Panc1 (cell line): ENCODE results near the gene CDADC1. TPM values are rescaled to one million over a fixed set of nuclear protein-coding genes. Genes with fewer than 3 reads are reported as not detected.

ENCODE experiments used
- ATAC-seq: fragments of 200-7000 bp; cut with Tn5 transposase; 2 replicates; pipeline ENCODE4 v1.9.1; 2020; ENCODE audit warnings: mild to moderate bottlenecking, moderate library complexity
- BruUV-seq: library from RNA; stranded (reverse); fragments of 400-500 nt; replicated peaks from 2 replicates; lab custom pipeline; 2021; lab: Mats Ljungman, UMichigan
- CTCF ChIA-PET: fragments of 300-600 bp; sonication (Branson Sonifier 250); formaldehyde crosslinking; loops from one replicate; lab custom pipeline; 2022; ENCODE audit warnings: antibody characterized with exemption; lab: Charles Lee
- POLR2A ChIA-PET: fragments of 300-600 bp; sonication (Branson Sonifier 250); formaldehyde crosslinking; loops from one replicate; lab custom pipeline; 2022; ENCODE audit warnings: antibody characterized with exemption; lab: Charles Lee
- DNase-seq: peaks from one replicate; pipeline ENCODE4 v3.0.0-alpha.2; 2010; ENCODE audit warnings: low read depth, low spot score
- H3K27ac ChIP-seq: 2 replicates; pipeline ENCODE4 v1.5.1; 2011; ENCODE audit warnings: mild to moderate bottlenecking, low read length, inconsistent platforms
- H3K27me3 ChIP-seq: fragments of 200-500 bp; sonication (Bioruptor generic); 2 replicates; pipeline ENCODE4 v1.6.0; 2014; ENCODE audit warnings: low read length, inconsistent platforms; ENCODE audit not compliant: control insufficient read depth, insufficient read depth
- H3K36me3 ChIP-seq: fragments of 200-500 bp; sonication (Bioruptor generic); 2 replicates; pipeline ENCODE4 v1.5.1; 2014; ENCODE audit warnings: inconsistent platforms, mild to moderate bottlenecking, low read length, moderate library complexity; ENCODE audit not compliant: control insufficient read depth, insufficient read depth
- H3K4me1 ChIP-seq: 2 replicates; pipeline ENCODE4 v1.5.1; 2011; ENCODE audit warnings: inconsistent platforms, mild to moderate bottlenecking, low read length, moderate library complexity; ENCODE audit not compliant: control insufficient read depth, insufficient read depth
- H3K4me3 ChIP-seq, 2 experiments: 2 replicates each; pipeline ENCODE4 v1.5.1; 2011 to 2012; ENCODE audit warnings: low read depth in 2 of 2, low read length in 2 of 2, mild to moderate bottlenecking in 2 of 2, inconsistent platforms in 1 of 2, moderate library complexity in 1 of 2
- H3K9me3 ChIP-seq: fragments of 200-500 bp; sonication (Bioruptor generic); 2 replicates; pipeline ENCODE4 v1.5.1; 2014; ENCODE audit warnings: low read depth, mild to moderate bottlenecking, inconsistent platforms, low read length, moderate library complexity; ENCODE audit not compliant: control insufficient read depth, insufficient read depth
- POLR2AphosphoS5 ChIP-seq: IDR thresholded peaks from 2 replicates; pipeline ENCODE4 v1.6.1; 2012; ENCODE audit warnings: mild to moderate bottlenecking, low read depth, low read length, moderate library complexity
- SIN3A ChIP-seq: IDR thresholded peaks from 2 replicates; pipeline ENCODE4 v1.6.1; 2012; ENCODE audit warnings: low read depth, mild to moderate bottlenecking, low read length, moderate library complexity, borderline replicate concordance; ENCODE audit not compliant: insufficient read depth
- TCF7L2 ChIP-seq: IDR thresholded peaks from 2 replicates; pipeline ENCODE4 v1.6.1; 2011; ENCODE audit warnings: mild to moderate bottlenecking, low read depth, low read length, inconsistent platforms
- in situ Hi-C: cut with HindIII; loops from 2 replicates; pipeline ENCODE4 v1.10.0; 2016; ENCODE audit warnings: low sequenced_read_pairs, low pct_unique_long_range_greater_than_20kb
- intact Hi-C: fragments of 100-400 bp; cut with micrococcal nuclease; formaldehyde crosslinking; loops from one replicate; pipeline ENCODE4 v1.10.0; 2022; ENCODE audit not compliant: unreplicated experiment
- total RNA-seq: library from RNA; stranded (reverse); gene quantifications from one replicate; pipeline ENCODE4 v1.2.1, GENCODE V29; 2021; ENCODE audit not compliant: unreplicated experiment
- TF ChIP-seq, protein P1 (sequence below): fragments of 450-650 bp; IDR thresholded peaks from 2 replicates; pipeline ENCODE4 v1.5.1; 2017; ENCODE audit warnings: mild to moderate bottlenecking
- TF ChIP-seq, protein P2 (sequence below), 2 experiments: IDR thresholded peaks; 2 replicates each; pipeline ENCODE4 v1.6.1; 2011 to 2012; ENCODE audit warnings: low read depth in 2 of 2, control low read depth in 1 of 2, low read length in 1 of 2, mild to moderate bottlenecking in 1 of 2, moderate library complexity in 1 of 2; ENCODE audit not compliant: insufficient read depth in 1 of 2

The CDADC1 gene
- total RNA-seq, 1 experiment from 2014 or later: 11.8 TPM

DNA sequence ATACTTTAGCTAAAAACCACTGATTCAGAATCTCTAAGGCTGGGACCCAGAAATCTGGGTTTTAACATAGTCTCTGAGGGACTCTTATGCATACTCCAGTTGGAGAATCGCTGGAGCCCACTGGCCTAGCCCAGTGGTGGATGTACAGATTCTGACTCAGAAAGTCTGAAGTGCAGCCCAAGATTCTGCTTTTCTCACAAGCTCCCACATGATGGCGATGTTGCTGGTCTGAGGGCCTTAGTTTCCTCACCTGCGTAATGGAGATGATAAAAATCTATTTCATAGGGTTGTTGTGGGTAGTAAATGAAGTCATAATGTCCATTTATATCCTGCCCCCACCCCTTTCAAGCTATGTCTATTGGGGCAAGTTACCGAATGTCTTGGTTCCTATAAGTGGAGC, 7.7 kb upstream of the CDADC1 start:
- ChIA-PET CTCF (interaction anchor here (1.0 kb wide), 1 partner anchor 41 kb away, joined by 5 read pairs; no protein-coding TSS in a partner anchor), POLR2A (no interaction called here)
- ATAC-seq: peak; percentile 53; the same call in 1 of the 2 replicates
- Histone ChIP-seq H3K27ac (no peak overlapping the region), H3K4me1 (no peaks in the 10 kb centered on the region), H3K4me3 (no peak overlapping the region), H3K9me3 (no peaks in the 10 kb centered on the region), H3K27me3 (no peaks in the 10 kb centered on the region), H3K36me3 (no peaks in the 10 kb centered on the region)
- no peak for DNase-seq
- no TSS peak for BruUV-seq
- in situ Hi-C loops (no loop called here), intact Hi-C loops (no loop called here)
- TF ChIP-seq, protein P1, sequence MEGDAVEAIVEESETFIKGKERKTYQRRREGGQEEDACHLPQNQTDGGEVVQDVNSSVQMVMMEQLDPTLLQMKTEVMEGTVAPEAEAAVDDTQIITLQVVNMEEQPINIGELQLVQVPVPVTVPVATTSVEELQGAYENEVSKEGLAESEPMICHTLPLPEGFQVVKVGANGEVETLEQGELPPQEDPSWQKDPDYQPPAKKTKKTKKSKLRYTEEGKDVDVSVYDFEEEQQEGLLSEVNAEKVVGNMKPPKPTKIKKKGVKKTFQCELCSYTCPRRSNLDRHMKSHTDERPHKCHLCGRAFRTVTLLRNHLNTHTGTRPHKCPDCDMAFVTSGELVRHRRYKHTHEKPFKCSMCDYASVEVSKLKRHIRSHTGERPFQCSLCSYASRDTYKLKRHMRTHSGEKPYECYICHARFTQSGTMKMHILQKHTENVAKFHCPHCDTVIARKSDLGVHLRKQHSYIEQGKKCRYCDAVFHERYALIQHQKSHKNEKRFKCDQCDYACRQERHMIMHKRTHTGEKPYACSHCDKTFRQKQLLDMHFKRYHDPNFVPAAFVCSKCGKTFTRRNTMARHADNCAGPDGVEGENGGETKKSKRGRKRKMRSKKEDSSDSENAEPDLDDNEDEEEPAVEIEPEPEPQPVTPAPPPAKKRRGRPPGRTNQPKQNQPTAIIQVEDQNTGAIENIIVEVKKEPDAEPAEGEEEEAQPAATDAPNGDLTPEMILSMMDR: peak; percentile 65
- TF ChIP-seq, protein P2, sequence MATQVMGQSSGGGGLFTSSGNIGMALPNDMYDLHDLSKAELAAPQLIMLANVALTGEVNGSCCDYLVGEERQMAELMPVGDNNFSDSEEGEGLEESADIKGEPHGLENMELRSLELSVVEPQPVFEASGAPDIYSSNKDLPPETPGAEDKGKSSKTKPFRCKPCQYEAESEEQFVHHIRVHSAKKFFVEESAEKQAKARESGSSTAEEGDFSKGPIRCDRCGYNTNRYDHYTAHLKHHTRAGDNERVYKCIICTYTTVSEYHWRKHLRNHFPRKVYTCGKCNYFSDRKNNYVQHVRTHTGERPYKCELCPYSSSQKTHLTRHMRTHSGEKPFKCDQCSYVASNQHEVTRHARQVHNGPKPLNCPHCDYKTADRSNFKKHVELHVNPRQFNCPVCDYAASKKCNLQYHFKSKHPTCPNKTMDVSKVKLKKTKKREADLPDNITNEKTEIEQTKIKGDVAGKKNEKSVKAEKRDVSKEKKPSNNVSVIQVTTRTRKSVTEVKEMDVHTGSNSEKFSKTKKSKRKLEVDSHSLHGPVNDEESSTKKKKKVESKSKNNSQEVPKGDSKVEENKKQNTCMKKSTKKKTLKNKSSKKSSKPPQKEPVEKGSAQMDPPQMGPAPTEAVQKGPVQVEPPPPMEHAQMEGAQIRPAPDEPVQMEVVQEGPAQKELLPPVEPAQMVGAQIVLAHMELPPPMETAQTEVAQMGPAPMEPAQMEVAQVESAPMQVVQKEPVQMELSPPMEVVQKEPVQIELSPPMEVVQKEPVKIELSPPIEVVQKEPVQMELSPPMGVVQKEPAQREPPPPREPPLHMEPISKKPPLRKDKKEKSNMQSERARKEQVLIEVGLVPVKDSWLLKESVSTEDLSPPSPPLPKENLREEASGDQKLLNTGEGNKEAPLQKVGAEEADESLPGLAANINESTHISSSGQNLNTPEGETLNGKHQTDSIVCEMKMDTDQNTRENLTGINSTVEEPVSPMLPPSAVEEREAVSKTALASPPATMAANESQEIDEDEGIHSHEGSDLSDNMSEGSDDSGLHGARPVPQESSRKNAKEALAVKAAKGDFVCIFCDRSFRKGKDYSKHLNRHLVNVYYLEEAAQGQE (IDR thresholded peaks at IDR 0.05; ENCODE audit: insufficient read depth in 1 of 2, low read depth in 2 of 2, low read length in 1 of 2): no peak

DNA sequence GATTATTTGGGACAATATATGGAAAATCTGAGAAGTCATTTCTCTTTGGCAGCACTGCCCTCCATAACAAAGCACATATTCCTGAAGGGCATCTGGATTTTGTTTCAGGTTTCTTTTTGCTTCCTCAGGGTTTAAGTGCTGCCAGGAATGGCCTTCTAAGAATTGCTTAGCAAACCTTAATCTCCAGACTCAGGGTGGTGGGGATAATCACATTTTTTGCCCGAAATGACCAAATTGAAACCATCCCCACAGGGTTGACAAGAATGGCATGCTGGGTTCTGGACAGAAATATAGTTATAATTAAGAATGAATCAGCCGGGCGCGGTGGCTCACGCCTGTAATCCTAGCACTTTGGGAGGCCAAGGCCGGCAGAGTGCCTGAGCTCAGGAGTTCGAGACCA, 6.4 kb upstream of the CDADC1 start:
- Histone ChIP-seq H3K4me3 (no peak overlapping the region), H3K9me3 (no peaks in the 10 kb centered on the region), H3K36me3 (no peaks in the 10 kb centered on the region), H3K27ac (no peak overlapping the region), H3K4me1 (no peaks in the 10 kb centered on the region), H3K27me3 (no peaks in the 10 kb centered on the region)
- CTCF ChIA-PET: no interaction called here
- POLR2A ChIA-PET: no interaction called here
- no peak for DNase-seq
- intact Hi-C loops: no loop called here
- no peak for TF ChIP-seq POLR2AphosphoS5
- no peak for TF ChIP-seq TCF7L2
- TF ChIP-seq, protein P2 (IDR thresholded peaks at IDR 0.05; ENCODE audit: insufficient read depth in 1 of 2, low read depth in 2 of 2, low read length in 1 of 2): no peak
- TF ChIP-seq, protein P1: no peak
- TF ChIP-seq SIN3A: no peak
- no TSS peak for BruUV-seq
- in situ Hi-C loops: no loop called here
- ATAC-seq: no peak
